Neural crest cell (in vitro differentiated cells): ENCODE results near the gene LDLRAD3. TPM values are rescaled to one million over a fixed set of nuclear protein-coding genes. Genes with fewer than 3 reads are reported as not detected.
A peak's percentile ranks its signal among the peaks of the same experiment; 100 is the strongest.

ENCODE experiments used
- DNase-seq: peaks from one replicate; pipeline ENCODE4 v3.0.0; 2021; ENCODE audit warnings: low read depth, mixed read lengths, low spot score
- H3K27ac Mint-ChIP-seq: one replicate; pipeline ENCODE4 v1.8.0; 2021; ENCODE audit warnings: mild to moderate bottlenecking, mixed read lengths; ENCODE audit not compliant: unreplicated experiment
- H3K27me3 Mint-ChIP-seq: 2 replicates; pipeline ENCODE4 v1.8.0; 2021; ENCODE audit warnings: low read depth, mild to moderate bottlenecking, mixed read lengths
- H3K36me3 Mint-ChIP-seq: 2 replicates; pipeline ENCODE4 v1.8.0; 2021; ENCODE audit warnings: low read depth, mild to moderate bottlenecking, mixed read lengths
- H3K4me1 Mint-ChIP-seq: 2 replicates; pipeline ENCODE4 v1.8.0; 2021; ENCODE audit warnings: mixed read lengths
- H3K4me3 Mint-ChIP-seq: one replicate; pipeline ENCODE4 v1.8.0; 2021; ENCODE audit warnings: mild to moderate bottlenecking, mixed read lengths
- H3K9me3 Mint-ChIP-seq: 2 replicates; pipeline ENCODE4 v1.8.0; 2021; ENCODE audit warnings: mixed read lengths
- total RNA-seq: library from RNA; stranded (reverse); gene quantifications from 2 replicates; pipeline ENCODE4 v1.2.1, GENCODE V29; 2021
- TF ChIP-seq, protein P1 (sequence below): fragments of 200-600 bp; sonication (generic); conservative IDR thresholded peaks from 2 replicates; pipeline ENCODE4 v1.5.0; 2021; ENCODE audit warnings: antibody characterized with exemption, mild to moderate bottlenecking

Gene LDLRAD3
- total RNA-seq, 1 donor from 2014 or later, result 30.1 TPM

DNA sequence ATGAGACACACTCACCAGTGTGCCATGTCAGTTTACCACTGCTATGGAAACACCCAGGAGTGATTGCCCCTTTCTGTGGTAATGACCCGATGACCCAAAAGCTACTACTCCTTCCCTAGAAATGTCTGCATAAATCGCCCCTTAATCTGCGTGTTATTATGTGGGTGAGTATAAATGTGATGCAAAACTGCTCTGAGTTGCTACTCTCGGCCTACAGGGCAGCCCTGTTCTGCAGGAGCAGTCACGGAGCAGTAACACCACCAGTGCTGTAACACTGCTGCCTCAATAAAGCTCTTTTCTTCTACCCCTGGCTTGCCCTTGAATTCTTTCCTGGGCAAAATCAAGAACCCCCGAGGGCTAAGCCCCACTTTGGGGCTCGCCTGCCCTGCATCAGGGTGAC lies 9.6 kb upstream of the LDLRAD3 start:
- H3K4me3 Mint-ChIP-seq, result no peak overlapping the region
- TF ChIP-seq, protein P1, sequence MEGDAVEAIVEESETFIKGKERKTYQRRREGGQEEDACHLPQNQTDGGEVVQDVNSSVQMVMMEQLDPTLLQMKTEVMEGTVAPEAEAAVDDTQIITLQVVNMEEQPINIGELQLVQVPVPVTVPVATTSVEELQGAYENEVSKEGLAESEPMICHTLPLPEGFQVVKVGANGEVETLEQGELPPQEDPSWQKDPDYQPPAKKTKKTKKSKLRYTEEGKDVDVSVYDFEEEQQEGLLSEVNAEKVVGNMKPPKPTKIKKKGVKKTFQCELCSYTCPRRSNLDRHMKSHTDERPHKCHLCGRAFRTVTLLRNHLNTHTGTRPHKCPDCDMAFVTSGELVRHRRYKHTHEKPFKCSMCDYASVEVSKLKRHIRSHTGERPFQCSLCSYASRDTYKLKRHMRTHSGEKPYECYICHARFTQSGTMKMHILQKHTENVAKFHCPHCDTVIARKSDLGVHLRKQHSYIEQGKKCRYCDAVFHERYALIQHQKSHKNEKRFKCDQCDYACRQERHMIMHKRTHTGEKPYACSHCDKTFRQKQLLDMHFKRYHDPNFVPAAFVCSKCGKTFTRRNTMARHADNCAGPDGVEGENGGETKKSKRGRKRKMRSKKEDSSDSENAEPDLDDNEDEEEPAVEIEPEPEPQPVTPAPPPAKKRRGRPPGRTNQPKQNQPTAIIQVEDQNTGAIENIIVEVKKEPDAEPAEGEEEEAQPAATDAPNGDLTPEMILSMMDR, result no peak
- no peak for DNase-seq
- H3K4me1 Mint-ChIP-seq, result no peaks in the 10 kb centered on the region
- H3K36me3 Mint-ChIP-seq, result no peaks in the 10 kb centered on the region
- no peaks in the 10 kb centered on the region for H3K9me3 Mint-ChIP-seq
- no peaks in the 10 kb centered on the region for H3K27me3 Mint-ChIP-seq
- H3K27ac Mint-ChIP-seq, result no peak overlapping the region

DNA sequence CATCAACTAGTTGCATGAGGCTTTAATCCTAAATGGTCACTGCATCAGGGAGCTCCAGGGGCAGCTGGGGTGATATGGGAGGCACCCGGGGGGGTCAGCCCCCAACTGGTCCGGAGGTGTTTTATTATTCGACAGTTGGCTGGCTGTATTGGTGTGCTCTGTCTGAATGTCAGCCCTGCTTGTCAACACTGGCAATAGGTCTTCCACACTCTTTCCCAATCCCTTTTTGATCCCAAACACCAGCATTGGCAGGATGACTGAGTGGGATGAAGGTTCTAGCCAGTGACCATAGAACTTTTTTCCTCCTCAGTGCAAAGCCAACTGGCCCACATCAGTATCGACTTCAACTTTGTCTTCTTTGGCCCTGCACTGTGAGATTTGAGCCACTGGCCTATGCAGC lies 8.9 kb upstream of the LDLRAD3 start:
- Mint-ChIP-seq H3K27ac (no peak overlapping the region), H3K27me3 (no peaks in the 10 kb centered on the region), H3K4me3 (no peak overlapping the region), H3K9me3 (no peaks in the 10 kb centered on the region), H3K4me1 (no peaks in the 10 kb centered on the region), H3K36me3 (no peaks in the 10 kb centered on the region)
- TF ChIP-seq, protein P1, result no peak
- DNase-seq, result no peak

DNA sequence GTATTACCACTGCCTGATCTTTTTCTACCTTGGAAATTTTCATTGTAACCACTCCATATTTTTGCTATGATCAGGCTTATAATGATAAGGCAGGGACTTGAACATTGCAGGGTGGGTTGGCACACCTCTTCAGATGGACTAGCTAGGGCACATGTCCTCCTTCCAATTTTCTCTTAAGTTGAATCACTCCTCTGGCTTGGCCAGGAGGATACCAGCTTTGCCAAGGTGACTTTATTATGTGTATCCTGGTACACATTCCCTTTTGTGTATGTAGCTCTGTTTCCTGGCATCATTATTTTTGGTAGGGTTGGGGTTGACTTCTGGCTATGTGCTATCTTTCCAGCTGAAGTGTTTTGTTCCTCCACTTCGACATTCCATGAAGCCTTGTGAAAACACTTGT lies 8.5 kb upstream of the LDLRAD3 start:
- DNase-seq, result no peak
- no peak overlapping the region for H3K4me3 Mint-ChIP-seq
- no peaks in the 10 kb centered on the region for H3K4me1 Mint-ChIP-seq
- no peaks in the 10 kb centered on the region for H3K36me3 Mint-ChIP-seq
- TF ChIP-seq, protein P1, result no peak
- no peaks in the 10 kb centered on the region for H3K9me3 Mint-ChIP-seq
- no peak overlapping the region for H3K27ac Mint-ChIP-seq
- H3K27me3 Mint-ChIP-seq, result no peaks in the 10 kb centered on the region

DNA sequence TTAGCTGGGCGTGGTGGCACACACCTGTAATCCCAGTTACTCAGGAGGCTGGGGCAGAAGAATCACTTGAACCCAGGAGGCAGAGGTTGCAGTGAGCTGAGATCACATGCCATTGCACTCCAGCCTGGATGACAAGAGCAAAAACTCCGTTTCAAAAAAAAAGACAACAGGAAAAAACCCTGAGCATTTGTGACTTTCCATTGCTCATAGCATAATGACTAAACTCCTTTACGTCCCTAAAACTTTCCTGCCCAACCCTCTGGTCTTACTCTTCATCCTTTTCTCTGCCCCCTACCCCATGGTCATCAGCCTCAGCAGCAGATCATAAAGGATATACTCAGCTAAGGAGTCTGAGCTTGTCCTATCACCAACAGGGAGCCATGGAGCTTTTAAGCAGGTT lies 6.8 kb upstream of the LDLRAD3 start:
- DNase-seq, result no peak
- Mint-ChIP-seq H3K27me3 (no peaks in the 10 kb centered on the region), H3K36me3 (no peaks in the 10 kb centered on the region), H3K9me3 (no peaks in the 10 kb centered on the region), H3K27ac (no peak overlapping the region), H3K4me1 (no peaks in the 10 kb centered on the region), H3K4me3 (no peak overlapping the region)
- TF ChIP-seq, protein P1, result no peak

DNA sequence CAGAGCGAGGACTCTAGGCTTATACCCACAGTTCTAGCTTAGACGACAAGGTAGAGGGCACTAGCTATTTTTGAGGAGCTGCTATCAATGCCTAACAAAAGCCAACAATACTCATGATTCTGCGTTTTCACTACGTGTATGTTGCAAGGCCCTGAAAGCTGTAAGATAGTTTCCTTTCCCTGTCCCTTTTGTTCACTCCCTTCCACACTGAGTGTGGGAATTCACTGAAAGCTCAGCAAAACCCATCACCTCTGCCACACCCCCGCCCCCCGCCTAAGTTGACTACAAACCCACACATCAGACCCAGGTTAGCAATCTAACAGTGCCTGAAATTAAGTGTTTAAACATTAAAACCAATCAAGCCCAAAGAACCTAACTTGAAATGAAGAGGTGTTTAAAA lies 6.2 kb upstream of the LDLRAD3 start:
- Mint-ChIP-seq H3K9me3 (no peaks in the 10 kb centered on the region), H3K27ac (peak overlapping the region; percentile 30), H3K4me3 (no peak overlapping the region), H3K27me3 (no peaks in the 10 kb centered on the region), H3K4me1 (no peaks in the 10 kb centered on the region), H3K36me3 (no peaks in the 10 kb centered on the region)
- TF ChIP-seq, protein P1, result no peak
- no peak for DNase-seq

DNA sequence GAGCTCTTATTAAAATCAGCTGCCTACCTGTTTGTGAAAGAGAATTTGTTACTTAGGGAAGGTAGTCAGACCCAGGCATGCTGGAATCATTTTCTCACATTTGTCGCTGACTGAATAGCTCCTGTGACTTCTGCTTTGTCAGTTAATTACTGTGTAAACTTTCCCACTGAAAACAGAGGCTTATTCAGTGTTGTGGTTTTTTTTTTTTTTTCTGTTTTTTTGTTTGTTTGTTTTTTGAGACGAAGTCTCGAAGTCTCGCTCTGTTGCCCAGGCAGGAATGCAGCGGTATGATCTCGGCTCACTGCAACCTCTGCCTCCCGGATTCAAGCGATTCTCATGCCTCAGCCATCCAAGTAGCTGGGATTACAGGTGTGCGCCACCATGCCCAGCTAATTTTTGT lies 5.6 kb upstream of the LDLRAD3 start:
- H3K4me3 Mint-ChIP-seq, result no peak overlapping the region
- TF ChIP-seq, protein P1, result no peak
- H3K27ac Mint-ChIP-seq, result no peak overlapping the region
- no peak for DNase-seq
- H3K4me1 Mint-ChIP-seq, result peaks cover 3% of the 10 kb centered on the region
- no peaks in the 10 kb centered on the region for H3K27me3 Mint-ChIP-seq
- H3K36me3 Mint-ChIP-seq, result no peaks in the 10 kb centered on the region
- no peaks in the 10 kb centered on the region for H3K9me3 Mint-ChIP-seq
